A673 (cell line): ENCODE data around the gene SLC34A2. TPM values are rescaled to one million over a fixed set of nuclear protein-coding genes. Genes with fewer than 3 reads are reported as not detected.

Experiments
- BruUV-seq: library from RNA; stranded (reverse); fragments of 400-500 nt; replicated peaks from 2 replicates; lab custom pipeline; 2021; lab: Mats Ljungman, UMichigan
- CTCF ChIA-PET: fragments of 300-600 bp; sonication (Branson Sonifier 250); formaldehyde crosslinking; loops from one replicate; lab custom pipeline; 2022; ENCODE audit warnings: antibody characterized with exemption; lab: Charles Lee
- POLR2A ChIA-PET: fragments of 300-600 bp; sonication (Branson Sonifier 250); formaldehyde crosslinking; loops from one replicate; lab custom pipeline; 2022; ENCODE audit warnings: antibody characterized with exemption; ENCODE audit not compliant: low non-redundant PET; lab: Charles Lee
- DNase-seq: peaks from one replicate; pipeline ENCODE4 v3.0.0-alpha.2; 2015; ENCODE audit warnings: low spot score
- H3K27ac ChIP-seq: fragments of 200-600 bp; sonication (generic); 2 replicates; pipeline ENCODE4 v1.5.1; 2016; ENCODE audit warnings: mixed run types, low read depth, mild to moderate bottlenecking, mixed read lengths, antibody characterized with exemption, low read length; ENCODE audit not compliant: poor library complexity, severe bottlenecking
- H3K27me3 ChIP-seq: fragments of 200-600 bp; sonication (generic); replicated peaks from 2 replicates; pipeline ENCODE4 v1.6.1; 2017; ENCODE audit warnings: mixed run types, low read depth, mild to moderate bottlenecking, mixed read lengths, antibody characterized with exemption, low read length; ENCODE audit not compliant: insufficient read depth, poor library complexity
- H3K36me3 ChIP-seq: fragments of 200-600 bp; sonication (generic); 2 replicates; pipeline ENCODE4 v1.6.1; 2016; ENCODE audit warnings: mixed run types, mild to moderate bottlenecking, mixed read lengths, antibody characterized with exemption, low read length; ENCODE audit not compliant: insufficient read depth, poor library complexity, severe bottlenecking
- H3K4me1 ChIP-seq: fragments of 200-600 bp; sonication (generic); 2 replicates; pipeline ENCODE4 v1.6.1; 2017; ENCODE audit warnings: mixed run types, mild to moderate bottlenecking, mixed read lengths, antibody characterized with exemption, low read length; ENCODE audit not compliant: insufficient read depth, poor library complexity, severe bottlenecking
- H3K4me3 ChIP-seq: fragments of 200-600 bp; sonication (generic); 2 replicates; pipeline ENCODE4 v1.5.1; 2016; ENCODE audit warnings: low read depth, mixed run types, mild to moderate bottlenecking, mixed read lengths, low read length; ENCODE audit not compliant: poor library complexity, severe bottlenecking
- H3K9me3 ChIP-seq: fragments of 200-600 bp; sonication (generic); 2 replicates; pipeline ENCODE4 v1.6.1; 2016; ENCODE audit warnings: mixed run types, low read depth, mild to moderate bottlenecking, mixed read lengths, antibody characterized with exemption, low read length; ENCODE audit not compliant: poor library complexity, severe bottlenecking
- CTCF ChIP-seq: fragments of 300-800, 200-600 bp; sonication (generic); conservative IDR thresholded peaks from 2 replicates; pipeline ENCODE4 v1.5.1; 2017; ENCODE audit warnings: low read depth, mild to moderate bottlenecking, antibody characterized with exemption, low read length, moderate library complexity, mixed read lengths
- EZH2 ChIP-seq: fragments of 200-600 bp; sonication (generic); IDR thresholded peaks from 2 replicates; pipeline ENCODE4 v1.6.1; 2017; ENCODE audit warnings: borderline replicate concordance, low read depth, mild to moderate bottlenecking, mixed read lengths, antibody characterized with exemption, low read length; ENCODE audit not compliant: poor library complexity, severe bottlenecking
- intact Hi-C: fragments of 100-400 bp; cut with micrococcal nuclease; formaldehyde crosslinking; loops from one replicate; pipeline ENCODE4 v1.10.0; 2022; ENCODE audit not compliant: unreplicated experiment
- total RNA-seq: library from RNA; stranded (reverse); gene quantifications from 2 replicates; pipeline ENCODE4 v1.2.3, GENCODE V29; 2021

SLC34A2 gene
- total RNA-seq, 1 experiment from 2014 or later = 0.06 TPM

- Histone ChIP-seq H3K27me3 (no peaks in the 10 kb centered on the region), H3K4me1 (no peaks in the 10 kb centered on the region), H3K9me3 (no peaks in the 10 kb centered on the region), H3K27ac (no peak overlapping the region), H3K36me3 (no peaks in the 10 kb centered on the region), H3K4me3 (no peak overlapping the region)
- no TSS peak for BruUV-seq
- no peak for TF ChIP-seq EZH2
- no peak for TF ChIP-seq CTCF
- intact Hi-C loops = no loop called here
- CTCF ChIA-PET = no interaction called here
- POLR2A ChIA-PET = no interaction called here
- no peak for DNase-seq
Observed at GRCh38 chr4:25727711-25728493, 72.3 kb downstream of the SLC34A2 start.

Other genes with a start within 250 kb of the SLC34A2 start
- 35.8 and 40.0 TPM in 2 replicates for gene SEL1L3, start 207.1 kb downstream of the SLC34A2 start, total RNA-seq